ENCODE measurements around the gene ITIH4.

The ITIH4 gene

DNA sequence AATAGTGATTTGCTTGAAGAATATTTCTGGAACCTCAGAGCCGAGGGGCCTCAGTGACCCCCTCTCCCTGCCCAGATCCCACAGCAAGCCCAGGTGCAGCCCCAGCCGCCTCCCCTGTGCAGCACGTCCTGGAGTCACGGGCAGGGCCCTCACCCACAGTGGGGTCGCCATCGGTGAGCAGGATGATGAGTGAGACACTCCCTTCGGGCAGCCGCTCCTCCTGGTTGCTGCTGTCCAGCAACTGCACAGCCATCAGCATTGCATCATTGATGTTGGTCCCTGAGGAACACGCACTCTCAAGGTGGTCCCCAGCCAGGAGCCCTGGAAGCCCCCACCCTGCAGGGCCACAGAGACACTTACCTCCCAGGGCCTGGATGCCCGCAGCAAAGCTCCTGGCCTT is 6.4 kb downstream of the ITIH4 start:
- Mint-ChIP-seq H3K36me3 (ENCODE audit: low read depth) (no peaks in the 10 kb centered on the region), H3K9me3 (no peaks in the 10 kb centered on the region), H3K4me1 (peaks cover 41% of the 10 kb centered on the region), H3K27ac (no peak overlapping the region), H3K27me3 (ENCODE audit: low read depth, poor library complexity) (no peaks in the 10 kb centered on the region), H3K4me3 (no peak overlapping the region)
- no peak for DNase-seq
- TF ChIP-seq, protein P1, sequence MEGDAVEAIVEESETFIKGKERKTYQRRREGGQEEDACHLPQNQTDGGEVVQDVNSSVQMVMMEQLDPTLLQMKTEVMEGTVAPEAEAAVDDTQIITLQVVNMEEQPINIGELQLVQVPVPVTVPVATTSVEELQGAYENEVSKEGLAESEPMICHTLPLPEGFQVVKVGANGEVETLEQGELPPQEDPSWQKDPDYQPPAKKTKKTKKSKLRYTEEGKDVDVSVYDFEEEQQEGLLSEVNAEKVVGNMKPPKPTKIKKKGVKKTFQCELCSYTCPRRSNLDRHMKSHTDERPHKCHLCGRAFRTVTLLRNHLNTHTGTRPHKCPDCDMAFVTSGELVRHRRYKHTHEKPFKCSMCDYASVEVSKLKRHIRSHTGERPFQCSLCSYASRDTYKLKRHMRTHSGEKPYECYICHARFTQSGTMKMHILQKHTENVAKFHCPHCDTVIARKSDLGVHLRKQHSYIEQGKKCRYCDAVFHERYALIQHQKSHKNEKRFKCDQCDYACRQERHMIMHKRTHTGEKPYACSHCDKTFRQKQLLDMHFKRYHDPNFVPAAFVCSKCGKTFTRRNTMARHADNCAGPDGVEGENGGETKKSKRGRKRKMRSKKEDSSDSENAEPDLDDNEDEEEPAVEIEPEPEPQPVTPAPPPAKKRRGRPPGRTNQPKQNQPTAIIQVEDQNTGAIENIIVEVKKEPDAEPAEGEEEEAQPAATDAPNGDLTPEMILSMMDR (IDR thresholded peaks at IDR 0.05): no peak

DNA sequence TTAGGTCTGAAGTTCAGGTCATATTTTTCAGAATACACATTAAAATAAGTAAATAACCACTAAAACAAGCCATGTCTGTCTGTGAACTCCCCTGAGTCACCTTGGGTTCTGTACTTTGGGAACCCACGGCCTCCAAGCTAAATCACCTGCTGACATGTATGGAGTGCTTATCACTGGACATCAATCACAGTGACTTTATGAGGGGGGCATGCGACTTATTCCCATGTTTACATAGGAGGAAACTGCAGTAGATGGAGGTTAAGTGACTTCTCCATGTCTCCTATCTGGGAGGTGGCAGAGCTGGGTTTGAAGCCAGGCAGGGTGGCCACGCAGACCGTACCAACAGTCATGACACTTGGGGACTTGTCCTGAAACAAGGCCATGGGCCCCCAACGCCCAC is 8.1 kb downstream of the ITIH4 start:
- H3K4me3 Mint-ChIP-seq: no peak overlapping the region
- H3K27ac Mint-ChIP-seq: no peak overlapping the region
- H3K27me3 Mint-ChIP-seq (ENCODE audit: low read depth, poor library complexity): no peaks in the 10 kb centered on the region
- TF ChIP-seq, protein P1 (IDR thresholded peaks at IDR 0.05): no peak
- no peak for DNase-seq
- peaks cover 42% of the 10 kb centered on the region for H3K4me1 Mint-ChIP-seq
- H3K9me3 Mint-ChIP-seq: no peaks in the 10 kb centered on the region
- H3K36me3 Mint-ChIP-seq (ENCODE audit: low read depth): no peaks in the 10 kb centered on the region

DNA sequence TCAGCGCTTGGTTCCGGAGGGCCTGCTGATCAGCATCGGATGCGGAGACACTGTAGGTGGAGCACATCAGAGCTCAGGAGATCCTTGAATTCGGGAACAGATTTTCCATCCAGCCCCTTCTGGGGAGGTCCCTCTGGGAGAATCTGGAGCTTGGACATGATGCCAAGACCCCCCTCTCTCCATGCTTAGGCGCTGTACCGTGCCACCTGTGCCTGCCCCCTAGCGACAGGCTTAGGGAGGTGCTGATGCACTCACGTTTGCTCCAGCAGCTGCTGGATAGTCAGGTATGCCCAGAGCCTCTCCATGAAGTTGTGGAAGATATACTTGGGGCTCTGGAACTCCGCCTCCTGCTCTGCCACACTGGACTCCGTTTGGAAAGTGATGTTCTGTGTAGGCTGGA is 9.7 kb downstream of the ITIH4 start:
- H3K27me3 Mint-ChIP-seq (ENCODE audit: low read depth, poor library complexity): no peaks in the 10 kb centered on the region
- H3K27ac Mint-ChIP-seq: no peak overlapping the region
- no peak overlapping the region for H3K4me3 Mint-ChIP-seq
- H3K9me3 Mint-ChIP-seq: no peaks in the 10 kb centered on the region
- peaks cover 41% of the 10 kb centered on the region for H3K4me1 Mint-ChIP-seq
- DNase-seq: peak; percentile 52
- no peaks in the 10 kb centered on the region for H3K36me3 Mint-ChIP-seq (ENCODE audit: low read depth)
- TF ChIP-seq, protein P1 (IDR thresholded peaks at IDR 0.05): peak; percentile 69

DNA sequence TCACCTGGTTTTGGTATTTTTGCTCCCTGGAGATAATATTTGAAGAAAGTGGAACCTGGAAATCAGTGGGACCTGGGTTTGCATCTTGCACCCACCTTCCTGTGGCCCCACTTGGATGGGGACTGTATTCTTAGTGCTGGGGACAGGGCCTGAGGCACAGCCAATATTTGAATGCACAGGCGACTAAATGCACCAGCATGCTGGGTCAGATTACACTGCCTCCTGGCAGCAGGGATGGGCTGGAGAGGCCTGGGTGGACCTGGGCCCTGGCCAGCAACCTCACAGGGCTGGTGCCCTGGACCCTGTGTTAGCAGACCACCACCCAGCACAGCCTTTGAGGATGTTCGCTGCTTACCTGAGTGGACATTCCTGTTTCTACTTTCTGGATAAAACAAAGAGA is 10.5 kb downstream of the ITIH4 start:
- Mint-ChIP-seq H3K4me1 (peaks cover 41% of the 10 kb centered on the region), H3K27ac (peak overlapping the region; percentile 32), H3K27me3 (ENCODE audit: low read depth, poor library complexity) (no peaks in the 10 kb centered on the region), H3K9me3 (no peaks in the 10 kb centered on the region), H3K36me3 (ENCODE audit: low read depth) (no peaks in the 10 kb centered on the region), H3K4me3 (no peak overlapping the region)
- TF ChIP-seq, protein P1 (IDR thresholded peaks at IDR 0.05): no peak
- peak; percentile 39 for DNase-seq

DNA sequence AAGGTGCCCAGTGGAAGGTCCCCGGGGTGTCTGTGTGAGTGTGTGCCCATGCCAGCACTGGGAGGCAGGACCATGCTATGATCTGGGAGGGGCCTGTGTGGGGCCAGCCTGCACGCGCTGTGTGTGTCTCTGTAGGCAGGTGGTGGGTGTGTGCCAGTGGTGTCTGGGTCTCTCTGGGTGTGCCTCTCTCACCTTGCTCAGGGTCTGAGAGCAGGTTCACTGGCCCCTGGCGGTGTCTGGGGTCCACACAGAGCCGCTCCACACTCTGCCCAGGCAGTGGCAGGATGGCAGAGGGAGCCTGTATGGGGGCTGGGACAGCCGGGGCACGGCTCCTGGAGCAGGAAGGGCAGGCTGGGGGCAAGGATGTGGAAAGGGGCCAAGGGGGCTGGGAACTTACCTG is 12.6 kb downstream of the ITIH4 start:
- no peak for DNase-seq
- Mint-ChIP-seq H3K27me3 (ENCODE audit: low read depth, poor library complexity) (no peaks in the 10 kb centered on the region), H3K36me3 (ENCODE audit: low read depth) (no peaks in the 10 kb centered on the region), H3K9me3 (no peaks in the 10 kb centered on the region), H3K4me3 (no peak overlapping the region), H3K4me1 (peaks cover 39% of the 10 kb centered on the region), H3K27ac (no peak overlapping the region)
- TF ChIP-seq, protein P1 (IDR thresholded peaks at IDR 0.05): no peak

DNA sequence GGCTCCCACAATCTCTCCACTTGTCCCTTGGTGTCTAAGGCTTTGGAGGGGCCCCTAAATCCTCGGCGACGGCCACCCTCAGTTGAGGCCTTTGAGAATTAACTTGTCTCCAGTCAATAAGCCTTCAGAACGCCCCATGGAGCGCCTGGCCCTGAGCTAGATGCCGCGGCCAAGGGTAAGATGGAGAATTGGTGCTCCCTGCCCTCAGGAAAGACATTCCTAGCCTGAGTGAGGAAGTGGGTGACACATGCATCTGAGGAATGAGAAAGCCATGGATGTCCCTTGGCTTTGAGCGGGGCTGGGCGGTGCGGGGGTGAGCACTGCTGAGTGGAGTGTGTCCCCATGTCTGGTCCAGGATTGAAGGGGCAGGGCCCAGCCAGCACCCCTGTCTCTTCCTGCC is 13.3 kb downstream of the ITIH4 start:
- H3K9me3 Mint-ChIP-seq: no peaks in the 10 kb centered on the region
- TF ChIP-seq, protein P1 (IDR thresholded peaks at IDR 0.05): no peak
- peaks cover 4% of the 10 kb centered on the region for H3K27me3 Mint-ChIP-seq (ENCODE audit: low read depth, poor library complexity)
- DNase-seq: no peak
- peaks cover 32% of the 10 kb centered on the region for H3K4me1 Mint-ChIP-seq
- H3K27ac Mint-ChIP-seq: no peak overlapping the region
- H3K36me3 Mint-ChIP-seq (ENCODE audit: low read depth): no peaks in the 10 kb centered on the region
- no peak overlapping the region for H3K4me3 Mint-ChIP-seq
